Neural progenitor cell (in vitro differentiated cells): ENCODE measurements around the gene SH3GL3. TPM values are rescaled to one million over a fixed set of nuclear protein-coding genes. Genes with fewer than 3 reads are reported as not detected.

Experiments
- DNase-seq: peaks from one replicate; pipeline ENCODE4 v3.0.0-alpha.2; 2016; ENCODE audit warnings: low spot score
- H2AFZ ChIP-seq: fragments of 200-600 bp; sonication (generic); replicated peaks from 2 replicates; pipeline ENCODE4 v1.6.1; 2016; ENCODE audit warnings: antibody characterized with exemption
- H3F3A ChIP-seq: fragments of 200-600 bp; sonication (generic); 2 replicates; pipeline ENCODE4 v1.6.1; 2016; ENCODE audit warnings: antibody characterized with exemption, low read depth
- H3K27ac ChIP-seq: fragments of 200-600 bp; sonication (generic); 2 replicates; pipeline ENCODE4 v1.5.1; 2016; ENCODE audit warnings: mild to moderate bottlenecking
- H3K27me3 ChIP-seq: fragments of 200-600 bp; sonication (generic); 2 replicates; pipeline ENCODE4 v1.6.1; 2016; ENCODE audit warnings: mild to moderate bottlenecking, moderate library complexity
- H3K36me3 ChIP-seq: fragments of 200-600 bp; sonication (generic); 2 replicates; pipeline ENCODE4 v1.5.1; 2016
- H3K4me1 ChIP-seq: fragments of 200-600 bp; sonication (generic); 2 replicates; pipeline ENCODE4 v1.6.1; 2016; ENCODE audit warnings: mixed run types
- H3K4me2 ChIP-seq: fragments of 200-600 bp; sonication (generic); 2 replicates; pipeline ENCODE4 v1.6.1; 2016
- H3K4me3 ChIP-seq: fragments of 200-600 bp; sonication (generic); 2 replicates; pipeline ENCODE4 v1.5.1; 2016
- H3K79me2 ChIP-seq: fragments of 200-600 bp; sonication (generic); 2 replicates; pipeline ENCODE4 v1.6.1; 2016; ENCODE audit warnings: low read depth
- H3K9ac ChIP-seq: fragments of 200-600 bp; sonication (generic); 2 replicates; pipeline ENCODE4 v1.6.1; 2016
- H3K9me3 ChIP-seq: fragments of 200-600 bp; sonication (generic); 2 replicates; pipeline ENCODE4 v1.5.1; 2016; ENCODE audit warnings: low read depth
- H4K20me1 ChIP-seq: fragments of 200-600 bp; sonication (generic); 2 replicates; pipeline ENCODE4 v1.6.1; 2016; ENCODE audit warnings: low read depth
- H3K27ac Mint-ChIP-seq: 3 replicates; pipeline ENCODE4 v1.8.0; 2021; ENCODE audit warnings: mixed read lengths
- H3K27me3 Mint-ChIP-seq: 2 replicates; pipeline ENCODE4 v1.8.0; 2022; ENCODE audit warnings: low read depth, mild to moderate bottlenecking, inconsistent platforms, moderate library complexity, mixed read lengths; ENCODE audit not compliant: insufficient read depth
- H3K36me3 Mint-ChIP-seq: 3 replicates; pipeline ENCODE4 v1.8.0; 2021; ENCODE audit warnings: mixed read lengths
- H3K4me1 Mint-ChIP-seq: 3 replicates; pipeline ENCODE4 v1.8.0; 2021; ENCODE audit warnings: mixed read lengths
- H3K4me3 Mint-ChIP-seq: 3 replicates; pipeline ENCODE4 v1.8.0; 2021; ENCODE audit warnings: mild to moderate bottlenecking, moderate library complexity, mixed read lengths
- H3K9me3 Mint-ChIP-seq: 3 replicates; pipeline ENCODE4 v1.8.0; 2020; ENCODE audit warnings: mixed read lengths
- EZH2 ChIP-seq: fragments of 200-600 bp; sonication (generic); IDR thresholded peaks from 2 replicates; pipeline ENCODE4 v1.6.1; 2017; ENCODE audit warnings: antibody characterized with exemption, mild to moderate bottlenecking, moderate library complexity
- EZH2phosphoT487 ChIP-seq: fragments of 200-600 bp; sonication (generic); IDR thresholded peaks from 2 replicates; pipeline ENCODE4 v1.6.1; 2017; ENCODE audit warnings: antibody characterized with exemption
- total RNA-seq: library from RNA; depleted of rRNA; stranded (reverse); fragments of >200 nt; gene quantifications from 2 replicates; pipeline ENCODE4 v1.2.3, GENCODE V29; 2015; ENCODE audit warnings: low replicate concordance
- TF ChIP-seq, protein P1 (sequence below): fragments of 200-600 bp; sonication (generic); IDR thresholded peaks from 2 replicates; pipeline ENCODE4 v1.5.1; 2017; ENCODE audit warnings: antibody characterized with exemption, mild to moderate bottlenecking

Gene SH3GL3
- total RNA-seq, 1 donor from 2014 or later = 8.2 TPM

DNA sequence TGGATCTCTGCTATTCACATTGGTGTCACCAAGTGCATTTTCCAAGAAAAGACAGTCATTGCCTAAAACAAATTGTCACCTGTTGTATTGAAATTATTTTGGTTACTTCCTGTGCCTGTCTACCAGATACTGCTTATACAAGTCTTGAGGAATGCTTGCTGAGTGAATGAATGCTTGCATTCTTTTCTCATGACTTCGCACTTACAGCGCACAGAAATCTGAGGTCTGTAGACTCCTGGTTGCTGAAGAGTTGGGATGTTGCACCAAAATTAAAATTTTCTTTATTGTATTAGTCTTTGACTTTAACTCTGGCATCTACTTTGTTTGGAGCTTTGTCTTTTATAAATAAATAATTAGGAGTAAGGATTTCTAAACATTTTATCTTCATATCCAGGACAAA lies 28.4 kb downstream of the SH3GL3 start:
- Mint-ChIP-seq H3K4me1 (no peaks in the 10 kb centered on the region), H3K4me3 (no peak overlapping the region), H3K36me3 (no peaks in the 10 kb centered on the region), H3K27ac (no peak overlapping the region), H3K9me3 (peaks cover 1% of the 10 kb centered on the region), H3K27me3 (peaks cover 2% of the 10 kb centered on the region)
- Histone ChIP-seq H3K27ac (no peak overlapping the region), H3K4me3 (no peak overlapping the region), H3K9ac (no peak overlapping the region), H3K36me3 (no peaks in the 10 kb centered on the region), H3K9me3 (no peaks in the 10 kb centered on the region), H3K4me2 (no peak overlapping the region), H3K4me1 (peaks cover 4% of the 10 kb centered on the region), H3F3A (no peaks in the 10 kb centered on the region), H3K79me2 (no peaks in the 10 kb centered on the region), H4K20me1 (no peaks in the 10 kb centered on the region), H3K27me3 (no peaks in the 10 kb centered on the region), H2AFZ (no peak overlapping the region)
- TF ChIP-seq EZH2 = no peak
- DNase-seq = no peak

- H3K4me3 ChIP-seq = no peak overlapping the region
- no peak overlapping the region for H3K4me2 ChIP-seq
- H3K9ac ChIP-seq = no peak overlapping the region
- no peak overlapping the region for H3K27ac ChIP-seq
- H4K20me1 ChIP-seq = no peaks in the 10 kb centered on the region
- Mint-ChIP-seq H3K4me3 (no peak overlapping the region), H3K36me3 (no peaks in the 10 kb centered on the region), H3K27ac (no peak overlapping the region), H3K9me3 (peaks cover 1% of the 10 kb centered on the region), H3K4me1 (no peaks in the 10 kb centered on the region), H3K27me3 (peaks cover 2% of the 10 kb centered on the region)
- H3K9me3 ChIP-seq = no peaks in the 10 kb centered on the region
- no peak for DNase-seq
- no peaks in the 10 kb centered on the region for H3K27me3 ChIP-seq
- H3K36me3 ChIP-seq = no peaks in the 10 kb centered on the region
- TF ChIP-seq EZH2 (no peak), EZH2phosphoT487 (no peak)
- TF ChIP-seq, protein P1, sequence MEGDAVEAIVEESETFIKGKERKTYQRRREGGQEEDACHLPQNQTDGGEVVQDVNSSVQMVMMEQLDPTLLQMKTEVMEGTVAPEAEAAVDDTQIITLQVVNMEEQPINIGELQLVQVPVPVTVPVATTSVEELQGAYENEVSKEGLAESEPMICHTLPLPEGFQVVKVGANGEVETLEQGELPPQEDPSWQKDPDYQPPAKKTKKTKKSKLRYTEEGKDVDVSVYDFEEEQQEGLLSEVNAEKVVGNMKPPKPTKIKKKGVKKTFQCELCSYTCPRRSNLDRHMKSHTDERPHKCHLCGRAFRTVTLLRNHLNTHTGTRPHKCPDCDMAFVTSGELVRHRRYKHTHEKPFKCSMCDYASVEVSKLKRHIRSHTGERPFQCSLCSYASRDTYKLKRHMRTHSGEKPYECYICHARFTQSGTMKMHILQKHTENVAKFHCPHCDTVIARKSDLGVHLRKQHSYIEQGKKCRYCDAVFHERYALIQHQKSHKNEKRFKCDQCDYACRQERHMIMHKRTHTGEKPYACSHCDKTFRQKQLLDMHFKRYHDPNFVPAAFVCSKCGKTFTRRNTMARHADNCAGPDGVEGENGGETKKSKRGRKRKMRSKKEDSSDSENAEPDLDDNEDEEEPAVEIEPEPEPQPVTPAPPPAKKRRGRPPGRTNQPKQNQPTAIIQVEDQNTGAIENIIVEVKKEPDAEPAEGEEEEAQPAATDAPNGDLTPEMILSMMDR = no peak
- no peaks in the 10 kb centered on the region for H3K79me2 ChIP-seq
- H3F3A ChIP-seq = no peaks in the 10 kb centered on the region
- peaks cover 4% of the 10 kb centered on the region for H3K4me1 ChIP-seq
- no peak overlapping the region for H2AFZ ChIP-seq
Measured at GRCh38 chr15:83476066-83476465, 28.9 kb downstream of the SH3GL3 start.

DNA sequence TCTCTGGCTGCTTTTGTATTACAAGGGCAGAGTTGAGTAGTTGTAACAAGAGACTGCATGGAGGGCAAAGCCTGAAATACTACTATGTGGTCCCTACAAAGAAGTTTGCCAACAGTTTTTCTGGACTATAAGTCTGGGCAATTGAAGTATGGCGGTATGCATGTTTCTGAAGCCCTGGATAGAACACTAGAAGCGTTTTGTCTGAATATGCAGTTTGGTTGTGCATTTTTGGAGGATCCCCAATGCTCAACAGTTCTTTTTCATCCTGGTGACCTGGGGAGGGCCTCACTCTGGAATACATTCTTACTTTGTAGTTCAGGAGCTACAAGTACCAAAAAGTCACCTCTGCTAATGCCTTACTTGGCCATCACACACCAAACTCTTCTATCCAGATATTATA lies 29.6 kb downstream of the SH3GL3 start:
- H3K9me3 Mint-ChIP-seq = peaks cover 1% of the 10 kb centered on the region
- Histone ChIP-seq H2AFZ (no peak overlapping the region), H3F3A (no peaks in the 10 kb centered on the region), H3K79me2 (no peaks in the 10 kb centered on the region), H3K36me3 (no peaks in the 10 kb centered on the region), H3K4me1 (peaks cover 4% of the 10 kb centered on the region), H3K27me3 (no peaks in the 10 kb centered on the region), H3K9ac (no peak overlapping the region), H3K4me2 (no peak overlapping the region), H4K20me1 (no peaks in the 10 kb centered on the region), H3K27ac (no peak overlapping the region), H3K9me3 (no peaks in the 10 kb centered on the region), H3K4me3 (no peak overlapping the region)
- no peak overlapping the region for H3K27ac Mint-ChIP-seq
- H3K27me3 Mint-ChIP-seq = peaks cover 2% of the 10 kb centered on the region
- H3K36me3 Mint-ChIP-seq = no peaks in the 10 kb centered on the region
- H3K4me3 Mint-ChIP-seq = no peak overlapping the region
- TF ChIP-seq EZH2phosphoT487 (no peak), EZH2 (no peak)
- H3K4me1 Mint-ChIP-seq = no peaks in the 10 kb centered on the region
- no peak for DNase-seq

DNA sequence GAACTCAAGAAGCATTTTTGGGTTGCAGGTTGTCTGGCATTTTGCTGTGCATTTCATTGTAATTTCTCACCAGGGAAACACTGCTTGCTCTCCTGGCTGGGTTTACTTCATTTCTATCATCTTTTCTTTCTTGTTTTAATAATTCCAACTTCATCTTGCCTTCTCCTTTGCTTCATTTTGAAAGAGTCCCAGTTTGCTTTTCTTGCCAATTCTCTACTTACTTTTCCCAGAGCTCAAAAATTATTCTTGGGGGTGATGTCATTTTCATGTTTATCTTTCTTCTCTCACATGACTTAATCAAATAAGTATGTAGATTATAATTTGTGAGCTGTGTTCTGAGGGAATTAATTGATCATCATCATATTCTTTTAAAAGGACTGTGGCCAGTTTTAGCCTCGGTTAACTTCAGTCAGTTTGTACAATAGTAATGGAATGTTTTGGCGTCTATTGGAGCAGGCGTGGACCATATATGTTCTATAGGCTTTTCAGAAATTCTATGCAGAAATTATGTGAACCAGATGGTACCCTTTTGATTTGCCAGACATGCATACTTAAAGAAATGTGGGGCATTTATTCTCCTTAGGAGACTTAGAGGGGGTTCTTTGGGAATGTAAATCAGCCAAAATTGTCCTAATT lies 30.1 kb downstream of the SH3GL3 start:
- H3K36me3 ChIP-seq = no peaks in the 10 kb centered on the region
- H3K79me2 ChIP-seq = no peaks in the 10 kb centered on the region
- no peak for TF ChIP-seq EZH2
- TF ChIP-seq, protein P1 = no peak
- TF ChIP-seq EZH2phosphoT487 = no peak
- no peak overlapping the region for H3K4me3 Mint-ChIP-seq
- no peaks in the 10 kb centered on the region for H4K20me1 ChIP-seq
- no peak overlapping the region for H3K27ac Mint-ChIP-seq
- H3K27ac ChIP-seq = no peak overlapping the region
- no peaks in the 10 kb centered on the region for H3F3A ChIP-seq
- H3K27me3 ChIP-seq = no peaks in the 10 kb centered on the region
- H3K36me3 Mint-ChIP-seq = no peaks in the 10 kb centered on the region
- no peaks in the 10 kb centered on the region for H3K9me3 Mint-ChIP-seq
- no peak overlapping the region for H3K4me2 ChIP-seq
- no peaks in the 10 kb centered on the region for H3K9me3 ChIP-seq
- no peaks in the 10 kb centered on the region for H3K4me1 Mint-ChIP-seq
- peaks cover 4% of the 10 kb centered on the region for H3K4me1 ChIP-seq
- H2AFZ ChIP-seq = no peak overlapping the region
- no peaks in the 10 kb centered on the region for H3K27me3 Mint-ChIP-seq
- no peak for DNase-seq
- no peak overlapping the region for H3K9ac ChIP-seq
- no peak overlapping the region for H3K4me3 ChIP-seq
